Cardiac fibroblast (primary cell): Measurements from ENCODE around the gene UCMA.

Experiments used
- DNase-seq, 2 donors: peaks; one replicate each; pipeline versions ENCODE4 v3.0.0 to v3.0.0-alpha.2; 2010; ENCODE audit warnings: low read depth in 2 of 2
- H3K4me3 ChIP-seq, 2 donors: replicated peaks in 1 of 2; 1 replicate in 1 of 2; 2 replicates in 1 of 2; pipeline ENCODE4 v1.5.1; 2011; ENCODE audit warnings: low read depth in 2 of 2, low read length in 2 of 2, mild to moderate bottlenecking in 2 of 2, moderate library complexity in 1 of 2
- TF ChIP-seq, protein P1 (sequence below): IDR thresholded peaks from one replicate; pipeline ENCODE4 v1.5.1; 2011; ENCODE audit warnings: low read depth, mild to moderate bottlenecking, low read length, inconsistent platforms

The UCMA gene

DNA sequence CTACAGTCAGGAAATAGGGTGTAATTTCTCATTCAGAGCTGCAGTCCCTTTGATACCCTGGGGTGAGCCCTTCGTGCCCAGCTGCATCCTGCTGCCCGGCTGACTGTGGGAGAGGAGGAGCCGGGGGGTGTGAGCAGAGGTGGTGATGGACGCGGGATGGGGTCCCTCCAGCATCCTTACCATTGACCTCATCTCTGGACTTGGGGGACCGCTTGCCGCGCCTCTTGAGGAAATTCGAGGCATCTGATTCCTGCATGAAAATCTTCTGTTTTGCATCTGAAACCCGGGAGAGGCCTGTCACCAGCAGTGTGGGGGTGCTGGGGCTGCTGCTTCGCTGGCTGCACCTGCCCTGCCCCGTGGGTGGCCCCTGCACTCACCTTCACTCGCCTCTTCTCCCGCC is 816 bp downstream of the UCMA start:
- no peak for DNase-seq
- no peak overlapping the region for H3K4me3 ChIP-seq
- TF ChIP-seq, protein P1, sequence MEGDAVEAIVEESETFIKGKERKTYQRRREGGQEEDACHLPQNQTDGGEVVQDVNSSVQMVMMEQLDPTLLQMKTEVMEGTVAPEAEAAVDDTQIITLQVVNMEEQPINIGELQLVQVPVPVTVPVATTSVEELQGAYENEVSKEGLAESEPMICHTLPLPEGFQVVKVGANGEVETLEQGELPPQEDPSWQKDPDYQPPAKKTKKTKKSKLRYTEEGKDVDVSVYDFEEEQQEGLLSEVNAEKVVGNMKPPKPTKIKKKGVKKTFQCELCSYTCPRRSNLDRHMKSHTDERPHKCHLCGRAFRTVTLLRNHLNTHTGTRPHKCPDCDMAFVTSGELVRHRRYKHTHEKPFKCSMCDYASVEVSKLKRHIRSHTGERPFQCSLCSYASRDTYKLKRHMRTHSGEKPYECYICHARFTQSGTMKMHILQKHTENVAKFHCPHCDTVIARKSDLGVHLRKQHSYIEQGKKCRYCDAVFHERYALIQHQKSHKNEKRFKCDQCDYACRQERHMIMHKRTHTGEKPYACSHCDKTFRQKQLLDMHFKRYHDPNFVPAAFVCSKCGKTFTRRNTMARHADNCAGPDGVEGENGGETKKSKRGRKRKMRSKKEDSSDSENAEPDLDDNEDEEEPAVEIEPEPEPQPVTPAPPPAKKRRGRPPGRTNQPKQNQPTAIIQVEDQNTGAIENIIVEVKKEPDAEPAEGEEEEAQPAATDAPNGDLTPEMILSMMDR, result no peak

DNA sequence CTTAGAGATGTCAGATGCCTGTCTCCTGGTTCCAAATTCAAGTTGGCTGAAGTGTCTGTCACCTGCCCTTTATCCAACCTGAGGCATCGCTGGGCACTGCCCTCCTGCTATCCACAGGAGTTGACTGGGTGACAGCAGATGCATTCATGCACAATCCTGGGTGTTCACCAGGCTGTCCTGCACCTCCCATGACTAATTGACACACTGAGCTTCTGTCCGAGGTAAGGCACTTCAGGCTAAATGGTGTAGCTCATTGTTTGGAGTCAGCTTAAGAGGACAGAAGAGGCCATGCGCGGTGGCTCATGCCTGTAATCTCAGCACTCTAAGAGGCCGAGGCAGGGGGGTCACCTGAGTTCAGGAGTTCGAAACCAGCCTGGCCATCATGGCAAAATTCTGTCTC is 2.4 kb downstream of the UCMA start:
- no peak overlapping the region for H3K4me3 ChIP-seq
- no peak for DNase-seq
- TF ChIP-seq, protein P1, result no peak

- no peak overlapping the region for H3K4me3 ChIP-seq
- no peak for DNase-seq
- TF ChIP-seq, protein P1, result no peak
Observed at GRCh38 chr10:13231190-13231589, 3.0 kb downstream of the UCMA start.

GRCh38 chr10:13227031-13227430 is 7.1 kb downstream of the UCMA start:
- DNase-seq, result no peak
- TF ChIP-seq, protein P1, result no peak

DNA sequence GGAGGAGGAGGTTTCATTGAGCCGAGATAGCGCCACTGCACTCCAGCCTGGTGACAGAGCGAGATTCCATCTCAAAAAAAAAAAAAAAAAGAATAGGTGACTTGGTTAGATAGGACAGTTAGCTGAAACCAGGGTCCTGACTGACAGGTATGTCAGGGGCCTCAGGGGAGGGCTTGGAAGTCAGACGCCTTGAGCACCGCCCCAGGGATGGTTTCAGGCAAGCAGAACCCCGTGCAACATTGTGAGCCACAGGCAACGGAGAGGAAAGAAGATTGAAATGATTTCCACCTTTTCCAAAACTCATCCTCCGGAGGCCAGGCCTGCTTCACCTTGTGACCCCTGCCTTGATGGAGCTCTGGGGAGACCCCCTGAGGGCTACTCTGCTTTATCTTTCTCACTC is 8.6 kb downstream of the UCMA start:
- TF ChIP-seq, protein P1, result no peak
- no peak overlapping the region for H3K4me3 ChIP-seq
- no peak for DNase-seq

More at GRCh38 chr10:13227031-13227430, 7.1 kb downstream of the UCMA start:
- no peak overlapping the region for H3K4me3 ChIP-seq

DNA sequence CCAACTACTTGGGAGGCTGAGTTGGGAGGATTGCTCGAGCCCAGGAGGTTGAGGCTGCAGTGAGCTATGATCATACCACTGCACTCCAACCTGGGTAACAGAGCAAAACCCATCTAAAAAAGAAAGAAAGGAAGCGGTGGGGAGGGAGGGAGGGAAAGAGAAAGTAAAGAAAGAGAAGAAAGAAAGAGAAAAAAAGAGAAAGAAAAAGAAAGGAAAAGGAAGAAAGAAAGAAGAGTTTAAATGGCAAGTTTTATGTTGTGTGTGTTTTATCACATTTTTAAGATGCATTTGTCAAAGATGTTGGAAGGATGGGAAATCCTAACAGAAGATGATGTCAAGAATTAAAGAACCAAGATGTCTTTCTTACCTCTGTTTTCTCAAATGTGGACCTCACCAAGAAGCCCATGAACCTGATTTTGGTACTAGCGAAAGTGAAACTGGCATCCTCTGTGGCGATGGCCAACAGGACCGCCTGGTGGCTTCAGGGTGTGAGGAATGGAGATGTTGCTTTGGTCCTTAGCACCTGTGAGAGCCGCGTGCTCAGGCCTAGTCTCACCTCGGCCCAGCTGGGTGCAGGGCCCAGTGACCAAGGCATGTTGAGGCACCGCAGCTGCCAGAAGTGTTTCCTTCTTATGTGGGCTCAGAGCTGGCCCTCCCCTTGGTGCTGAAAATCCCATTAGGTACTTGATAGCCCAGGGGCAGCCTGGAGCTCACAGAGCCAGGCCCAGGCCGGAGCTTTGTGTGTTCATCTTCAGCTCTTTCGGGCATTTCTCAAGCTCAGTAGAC is 9.8 kb downstream of the UCMA start:
- TF ChIP-seq, protein P1, result no peak
- no peak for DNase-seq
- no peak overlapping the region for H3K4me3 ChIP-seq

DNA sequence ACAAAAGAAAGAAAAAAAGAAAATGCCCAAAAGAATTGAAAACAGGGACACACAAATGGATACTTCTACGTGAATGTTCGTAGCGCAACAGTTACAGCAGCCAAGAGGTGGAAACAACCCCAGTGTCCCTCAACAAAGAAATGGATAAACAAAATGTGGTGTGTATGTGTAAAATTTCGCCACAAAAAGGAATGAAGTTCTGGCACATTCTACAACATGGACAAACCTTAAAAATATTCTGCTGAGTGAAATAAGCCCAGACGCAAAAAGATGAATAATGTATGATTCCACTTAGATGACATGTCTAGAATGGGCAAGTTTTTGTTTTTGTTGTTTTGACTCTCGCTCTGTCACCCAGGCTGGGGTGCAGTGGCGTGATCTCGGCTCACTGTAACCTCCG is 10.9 kb downstream of the UCMA start:
- TF ChIP-seq, protein P1, result no peak
- DNase-seq, result no peak
- no peak overlapping the region for H3K4me3 ChIP-seq
